CD4-positive, alpha-beta T cell (primary cell): Measurements from ENCODE around the gene CTSG. TPM values are rescaled to one million over a fixed set of nuclear protein-coding genes. Genes with fewer than 3 reads are reported as not detected.
A peak's percentile ranks its signal among the peaks of the same experiment; 100 is the strongest.
"Not testable (repeated sequence)": the region's sequence is repeated elsewhere in the genome, so short reads cannot be mapped to it uniquely, and the experiment has no call there.

Source experiments
- ATAC-seq: fragments of 200-7000 bp; cut with Tn5 transposase; one replicate; pipeline ENCODE4 v1.10.0; 2022; ENCODE audit warnings: mild to moderate bottlenecking; ENCODE audit not compliant: poor library complexity
- CTCF ChIA-PET: fragments of 350-600 bp; sonication (Branson Sonifier 250); formaldehyde crosslinking; loops from one replicate; lab custom pipeline; 2021; ENCODE audit warnings: antibody characterized with exemption, inconsistent platforms; lab: Charles Lee
- POLR2A ChIA-PET: fragments of 350-600 bp; sonication (Branson Sonifier 250); formaldehyde crosslinking; loops from one replicate; lab custom pipeline; 2021; ENCODE audit warnings: antibody characterized with exemption, inconsistent platforms; lab: Charles Lee
- DNase-seq, 14 experiments: peaks; one replicate each; pipeline ENCODE4 v3.0.0-alpha.2; 2013 to 2020; ENCODE audit warnings: mixed read lengths in 2 of 14
- H3K27ac ChIP-seq, 2 donors: one replicate each; pipeline versions ENCODE4 v1.5.1 to v1.7.0; 2013; ENCODE audit warnings: low read length in 2 of 2, low read depth in 1 of 2, mild to moderate bottlenecking in 1 of 2
- H3K27me3 ChIP-seq, 2 experiments: 1 replicate in 1 of 2; 2 replicates in 1 of 2; pipeline versions ENCODE4 v1.6.1 to v1.7.0; 2013; ENCODE audit warnings: low read length in 2 of 2, control low read depth in 1 of 2, mild to moderate bottlenecking in 1 of 2, moderate library complexity in 1 of 2; ENCODE audit not compliant: insufficient read depth in 2 of 2, control insufficient read depth in 1 of 2
- H3K36me3 ChIP-seq: one replicate; pipeline ENCODE4 v1.6.1; 2013; ENCODE audit warnings: low read length, control low read depth; ENCODE audit not compliant: insufficient read depth
- H3K4me1 ChIP-seq: one replicate; pipeline ENCODE4 v1.6.1; 2013; ENCODE audit warnings: low read length, control low read depth; ENCODE audit not compliant: insufficient read depth
- H3K4me3 ChIP-seq: one replicate; pipeline ENCODE4 v1.5.1; 2013; ENCODE audit warnings: mild to moderate bottlenecking, low read length, moderate library complexity
- H3K9me3 ChIP-seq, 2 experiments: 1 replicate in 1 of 2; 2 replicates in 1 of 2; pipeline versions ENCODE4 v1.6.1 to v1.7.0; 2013; ENCODE audit warnings: low read length in 2 of 2, mild to moderate bottlenecking in 2 of 2, control low read depth in 1 of 2, moderate library complexity in 1 of 2; ENCODE audit not compliant: control insufficient read depth in 1 of 2, insufficient read depth in 1 of 2
- H3K27ac Mint-ChIP-seq: one replicate; pipeline ENCODE4 v1.8.0; 2020; ENCODE audit warnings: mixed read lengths
- H3K27me3 Mint-ChIP-seq: one replicate; pipeline ENCODE4 v1.8.0; 2021; ENCODE audit warnings: mixed read lengths
- H3K36me3 Mint-ChIP-seq: one replicate; pipeline ENCODE4 v1.8.0; 2021; ENCODE audit warnings: low read depth, mixed read lengths
- H3K4me1 Mint-ChIP-seq: one replicate; pipeline ENCODE4 v1.8.0; 2021; ENCODE audit warnings: low read depth, mixed read lengths
- H3K4me3 Mint-ChIP-seq: one replicate; pipeline ENCODE4 v1.8.0; 2020; ENCODE audit warnings: mild to moderate bottlenecking, mixed read lengths
- H3K9me3 Mint-ChIP-seq: one replicate; pipeline ENCODE4 v1.8.0; 2020; ENCODE audit warnings: mixed read lengths
- intact Hi-C, 2 experiments: fragments of 100-400 bp; cut with DNase I in 1 of 2; cut with micrococcal nuclease in 1 of 2; formaldehyde crosslinking; loops; one replicate each; pipeline versions ENCODE4 v1.15.1 to v1.9.0; 2023 to 2025; cut with DNase I, micrococcal nuclease
- total RNA-seq, 174 experiments: library from RNA in 2 of 174; stranded (reverse) in 2 of 174; gene quantifications; one replicate each; pipeline ENCODE4 v1.2.3 and lab custom pipeline; 2021 to 2026
- TF ChIP-seq, protein P1 (sequence below): fragments of 200-600 bp; IDR thresholded peaks from one replicate; pipeline ENCODE4 v1.8.0; 2022; ENCODE audit warnings: antibody characterized with exemption, mild to moderate bottlenecking

The CTSG gene
- total RNA-seq, 2 experiments from 2014 or later = not detected

DNA sequence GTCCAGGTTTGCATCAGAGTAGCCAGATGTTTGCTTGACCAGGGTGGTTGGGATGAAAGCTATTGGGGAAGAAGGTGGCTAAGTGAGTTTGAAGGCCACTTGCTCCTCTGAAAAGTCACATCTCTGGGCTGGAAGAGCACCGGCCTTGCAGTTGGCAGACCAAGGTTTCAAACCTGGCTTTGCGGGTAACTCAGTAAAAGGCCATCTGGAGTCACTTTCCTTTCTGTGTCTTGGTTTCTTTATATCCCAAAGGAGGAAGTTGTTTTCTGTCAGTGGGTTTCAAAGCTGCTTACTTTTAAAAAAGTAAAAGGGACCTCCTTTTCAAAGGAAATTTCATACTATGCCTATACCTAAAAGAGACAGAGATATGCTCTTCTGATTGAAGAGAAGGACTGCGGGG is 41.8 kb downstream of the CTSG start:
- ATAC-seq (no peak), DNase-seq (peak in 1 of 14 experiments; percentile 2)
- CTCF ChIA-PET = no interaction called here
- H3K27ac Mint-ChIP-seq = no peak overlapping the region
- H3K27me3 ChIP-seq = peaks cover 6 to 7% of the 10 kb centered on the region in 2 experiments
- intact Hi-C loops = no loop called here
- no peaks in the 10 kb centered on the region for H3K9me3 Mint-ChIP-seq
- POLR2A ChIA-PET = interaction anchor here (0.5 kb wide), 1 partner anchor 12 kb away, joined by 3 read pairs; no protein-coding TSS in a partner anchor
- no peaks in the 10 kb centered on the region for H3K4me1 Mint-ChIP-seq
- H3K4me3 ChIP-seq = no peak overlapping the region
- H3K27ac ChIP-seq = no peak overlapping the region
- TF ChIP-seq, protein P1, sequence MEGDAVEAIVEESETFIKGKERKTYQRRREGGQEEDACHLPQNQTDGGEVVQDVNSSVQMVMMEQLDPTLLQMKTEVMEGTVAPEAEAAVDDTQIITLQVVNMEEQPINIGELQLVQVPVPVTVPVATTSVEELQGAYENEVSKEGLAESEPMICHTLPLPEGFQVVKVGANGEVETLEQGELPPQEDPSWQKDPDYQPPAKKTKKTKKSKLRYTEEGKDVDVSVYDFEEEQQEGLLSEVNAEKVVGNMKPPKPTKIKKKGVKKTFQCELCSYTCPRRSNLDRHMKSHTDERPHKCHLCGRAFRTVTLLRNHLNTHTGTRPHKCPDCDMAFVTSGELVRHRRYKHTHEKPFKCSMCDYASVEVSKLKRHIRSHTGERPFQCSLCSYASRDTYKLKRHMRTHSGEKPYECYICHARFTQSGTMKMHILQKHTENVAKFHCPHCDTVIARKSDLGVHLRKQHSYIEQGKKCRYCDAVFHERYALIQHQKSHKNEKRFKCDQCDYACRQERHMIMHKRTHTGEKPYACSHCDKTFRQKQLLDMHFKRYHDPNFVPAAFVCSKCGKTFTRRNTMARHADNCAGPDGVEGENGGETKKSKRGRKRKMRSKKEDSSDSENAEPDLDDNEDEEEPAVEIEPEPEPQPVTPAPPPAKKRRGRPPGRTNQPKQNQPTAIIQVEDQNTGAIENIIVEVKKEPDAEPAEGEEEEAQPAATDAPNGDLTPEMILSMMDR = no peak
- H3K36me3 Mint-ChIP-seq = no peaks in the 10 kb centered on the region
- no peak overlapping the region for H3K4me3 Mint-ChIP-seq
- no peaks in the 10 kb centered on the region for H3K36me3 ChIP-seq
- H3K9me3 ChIP-seq = no peaks in the 10 kb centered on the region
- H3K27me3 Mint-ChIP-seq = peaks cover 9% of the 10 kb centered on the region
- no peaks in the 10 kb centered on the region for H3K4me1 ChIP-seq

DNA sequence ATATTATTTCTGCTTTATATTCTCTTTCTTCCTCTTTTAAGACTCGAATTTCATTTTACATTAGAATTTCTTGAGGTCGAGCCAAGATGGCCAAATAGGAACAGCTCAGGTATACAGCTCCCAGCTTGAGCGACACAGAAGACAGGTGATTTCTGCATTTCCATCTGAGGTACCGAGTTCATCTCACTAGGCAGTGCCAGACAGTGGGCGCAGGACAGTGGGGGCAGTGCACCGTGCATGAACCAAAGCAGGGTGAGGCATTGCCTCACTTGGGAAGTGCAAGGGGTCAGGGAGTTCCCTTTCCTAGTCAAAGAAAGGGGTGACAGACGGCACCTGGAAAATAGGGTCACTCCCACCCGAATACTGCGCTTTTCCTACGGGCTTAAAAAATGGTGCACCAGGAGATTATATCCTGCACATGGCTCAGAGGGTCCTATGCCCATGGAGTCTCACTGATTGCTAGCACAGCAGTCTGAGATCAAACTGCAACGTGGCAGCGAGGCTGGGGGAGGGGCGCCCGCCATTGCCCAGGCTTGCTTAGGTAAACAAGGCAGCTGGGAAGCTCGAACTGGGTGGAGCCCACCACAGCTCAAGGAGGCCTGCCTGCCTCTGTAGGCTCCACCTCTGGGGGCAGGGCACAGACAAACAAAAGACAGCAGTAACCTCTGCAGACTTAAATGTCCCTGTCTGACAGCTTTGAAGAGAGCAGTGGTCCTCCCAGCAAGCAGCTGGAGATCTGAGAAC is 50.0 kb downstream of the CTSG start:
- intact Hi-C loops, DNase-seq: not testable (repeated sequence)

More for the DNA sequence above, 50.0 kb downstream of the CTSG start:
- H3K27me3 Mint-ChIP-seq = peaks cover 14% of the 10 kb centered on the region
- H3K27ac ChIP-seq, H3K36me3 Mint-ChIP-seq, H3K36me3 ChIP-seq, CTCF ChIA-PET, H3K4me3 Mint-ChIP-seq, H3K4me1 Mint-ChIP-seq, H3K27me3 ChIP-seq, H3K9me3 ChIP-seq, ATAC-seq, H3K4me1 ChIP-seq, H3K9me3 Mint-ChIP-seq, H3K27ac Mint-ChIP-seq, POLR2A ChIA-PET, H3K4me3 ChIP-seq: not testable (repeated sequence)

Other genes with a start within 250 kb of the CTSG start
- gene ADCY4, start 241.2 kb downstream of the CTSG start, total RNA-seq = 1 to 10 TPM; 4.7 to 5.9 TPM
- gene RIPK3, start 236.3 kb downstream of the CTSG start, total RNA-seq = 10 to 100 TPM; 18.1 to 18.9 TPM
- not detected for gene NFATC4, start 208.1 kb downstream of the CTSG start, total RNA-seq
- gene NYNRIN, start 177.2 kb downstream of the CTSG start, total RNA-seq = under 1 TPM; 0.08 to 0.25 TPM
- 1 to 10 TPM; 1.6 to 1.7 TPM for gene CBLN3, start 146.6 kb downstream of the CTSG start, total RNA-seq
- gene KHNYN, start 146.3 kb downstream of the CTSG start, total RNA-seq = 100 to 1,000 TPM; 170 to 173 TPM
- gene SDR39U1, start 133.5 kb downstream of the CTSG start, total RNA-seq = 10 to 100 TPM; 71.7 to 74.7 TPM
- gene CMA1, start 68.0 kb downstream of the CTSG start, total RNA-seq = not detected
- 1 to 10 TPM in 1 of 2 experiments, under 1 TPM in 1; 0.56 to 1.2 TPM for gene GZMH, start 33.4 kb upstream of the CTSG start, total RNA-seq
- gene GZMB, start 57.9 kb upstream of the CTSG start, total RNA-seq = 1 to 10 TPM; 2.4 to 2.9 TPM